Thyroid gland (tissue), 4 donors: Measurements from ENCODE around the gene YWHAG.

ENCODE experiments used
- CTCF ChIP-seq, 6 experiments: fragments of 200-600 bp in 3 of 6; fragments of 450-650 bp in 3 of 6; sonication (generic) in 3 of 6; IDR thresholded peaks; one replicate each; pipeline ENCODE4 v1.5.1; 2016 to 2019; ENCODE audit warnings: antibody characterized with exemption in 6 of 6, mild to moderate bottlenecking in 2 of 6, inconsistent platforms in 1 of 6, moderate library complexity in 1 of 6
- POLR2A ChIP-seq, 2 donors: fragments of 450-650 bp; IDR thresholded peaks; one replicate each; pipeline ENCODE4 v1.6.1; 2017; ENCODE audit warnings: antibody characterized with exemption in 2 of 2, mild to moderate bottlenecking in 2 of 2, moderate library complexity in 1 of 2

GRCh38 chr7:76353744-76354143 is 5.0 kb downstream of the YWHAG start:
- no peak for TF ChIP-seq CTCF (IDR thresholded peaks at IDR 0.05)
- no peak for TF ChIP-seq POLR2A (IDR thresholded peaks at IDR 0.05)
